CD4-positive, alpha-beta T cell treated with Interleukin-4 for 4 hours (primary cell): Measurements from ENCODE around the gene COL4A3.
"Not testable (repeated sequence)": the region's sequence is repeated elsewhere in the genome, so short reads cannot be mapped to it uniquely, and the experiment has no call there.

Experiments
- DNase-seq: peaks from one replicate; pipeline ENCODE4 v3.0.0-alpha.2; 2020

COL4A3 gene

DNA sequence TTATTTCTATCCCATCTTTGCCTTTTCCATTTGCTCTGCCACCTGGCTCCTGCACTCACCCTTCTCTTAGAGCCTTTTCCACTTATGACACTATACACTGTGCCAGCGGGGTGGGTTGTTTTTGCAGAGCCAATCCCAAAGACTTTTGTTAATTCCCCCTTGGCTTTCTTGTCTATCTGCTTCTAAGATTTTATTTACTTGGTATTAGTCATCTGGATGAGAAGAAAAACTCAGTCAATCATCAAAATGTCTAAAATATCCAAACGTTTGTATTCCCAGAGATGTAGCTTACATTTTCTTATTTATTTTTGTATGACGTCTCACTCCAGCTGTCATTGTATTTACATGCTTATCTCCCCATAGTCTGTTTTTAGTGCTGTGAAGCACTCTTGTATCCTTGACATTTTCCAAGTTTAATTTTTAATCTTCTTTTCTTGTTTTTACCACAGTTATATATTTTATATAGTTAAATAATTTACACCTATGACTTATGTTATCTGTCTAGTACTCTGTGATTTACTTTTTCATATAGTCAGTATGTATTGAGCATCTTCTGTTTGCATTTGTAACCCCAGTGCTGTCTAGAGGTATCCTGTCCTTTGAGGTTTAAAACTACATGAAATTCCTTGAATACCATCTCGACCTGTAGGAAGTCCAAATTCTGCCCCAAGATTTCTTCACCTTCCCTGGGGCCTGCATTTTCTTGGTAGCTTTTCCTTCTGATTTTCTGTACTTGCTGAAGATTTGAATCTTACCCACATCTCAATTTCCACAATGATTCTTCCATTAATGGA is 55.1 kb downstream of the COL4A3 start:
- DNase-seq, result no peak

DNA sequence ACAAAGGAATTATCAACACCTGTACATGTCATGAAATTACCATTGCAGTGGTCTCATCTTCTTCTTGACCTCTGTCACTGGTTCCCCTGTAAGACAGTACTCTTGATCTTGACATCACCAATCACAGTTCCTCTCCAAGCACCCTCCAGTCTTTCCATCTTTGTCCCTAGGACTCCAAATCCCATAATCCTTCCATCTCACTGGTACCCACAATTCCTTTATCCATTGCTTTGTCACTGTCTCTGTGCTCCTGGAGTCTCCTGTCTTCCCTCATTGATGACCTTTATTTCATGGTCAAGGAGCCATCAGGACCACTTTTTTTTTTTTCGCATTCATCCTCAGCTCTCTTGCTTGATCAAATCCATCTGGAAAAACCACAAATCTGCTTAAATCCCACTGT is 56.7 kb downstream of the COL4A3 start:
- DNase-seq, result no peak

DNA sequence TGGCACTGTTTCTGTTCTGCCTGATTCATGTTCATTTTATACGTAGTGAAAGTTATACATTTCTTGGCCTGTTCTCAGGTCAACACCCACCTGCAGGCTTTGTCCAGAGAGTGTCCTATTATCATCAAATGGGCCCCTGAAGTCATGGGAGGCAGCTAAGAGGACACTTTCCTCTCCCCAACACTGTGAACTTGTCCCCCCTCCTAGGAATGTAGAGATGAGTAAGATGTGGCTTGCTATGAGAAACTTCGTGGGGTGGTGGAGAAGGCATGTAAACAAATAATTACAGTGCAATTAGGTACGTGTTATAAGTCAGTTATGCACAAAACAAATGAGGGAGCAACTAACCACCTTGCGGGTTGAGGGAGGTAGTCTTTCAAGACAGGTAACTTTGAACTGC is 57.9 kb downstream of the COL4A3 start:
- DNase-seq, result no peak

DNA sequence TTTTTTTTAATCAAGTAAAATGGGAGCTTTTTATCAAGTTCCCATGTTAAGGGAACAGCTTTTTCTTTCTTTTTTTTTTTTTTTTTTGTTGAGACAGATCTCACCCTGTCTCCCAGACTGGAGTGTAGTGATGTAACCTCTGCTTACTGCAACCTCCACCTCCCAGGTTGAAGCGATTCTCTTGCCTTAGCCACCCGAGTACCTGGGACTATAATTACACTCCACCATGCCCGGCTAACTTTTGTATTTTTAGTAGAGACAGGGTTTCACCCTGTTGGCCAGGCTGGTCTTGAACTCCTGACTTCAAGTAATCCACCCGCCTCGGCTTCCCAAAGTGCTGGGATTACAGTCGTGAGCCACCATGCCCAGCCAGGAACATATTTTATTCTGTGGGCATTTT is 61.2 kb downstream of the COL4A3 start:
- not testable (repeated sequence) for DNase-seq

DNA sequence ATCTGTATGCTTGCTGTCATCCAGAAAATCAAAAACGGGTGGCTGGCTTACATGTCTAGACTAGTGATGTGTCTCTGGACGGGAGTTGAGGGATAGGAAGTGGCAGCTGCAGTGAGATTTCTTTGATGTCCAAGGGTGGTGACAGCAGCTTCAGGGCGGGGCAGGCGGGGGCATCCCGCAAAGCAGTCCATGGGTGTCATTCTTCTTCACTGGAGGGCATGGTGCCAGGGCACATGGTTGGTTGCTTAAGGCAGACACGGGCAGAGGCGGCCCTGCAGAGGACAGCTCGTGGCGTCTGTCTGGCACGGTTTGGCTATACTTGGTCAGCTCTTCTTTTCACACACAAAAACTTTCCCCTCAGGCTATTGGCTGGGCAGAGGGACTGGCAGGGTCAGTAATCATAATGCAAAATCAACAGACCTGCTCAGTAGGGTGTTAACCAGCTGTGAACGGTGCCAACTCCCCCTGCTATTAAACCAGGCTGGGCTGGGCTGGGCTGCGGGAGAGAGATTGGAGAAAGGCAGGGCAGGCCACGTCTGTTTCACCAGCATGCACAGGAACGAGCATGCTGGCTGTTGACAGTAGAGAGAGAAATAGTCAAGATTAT is 63.7 kb downstream of the COL4A3 start:
- DNase-seq, result no peak

DNA sequence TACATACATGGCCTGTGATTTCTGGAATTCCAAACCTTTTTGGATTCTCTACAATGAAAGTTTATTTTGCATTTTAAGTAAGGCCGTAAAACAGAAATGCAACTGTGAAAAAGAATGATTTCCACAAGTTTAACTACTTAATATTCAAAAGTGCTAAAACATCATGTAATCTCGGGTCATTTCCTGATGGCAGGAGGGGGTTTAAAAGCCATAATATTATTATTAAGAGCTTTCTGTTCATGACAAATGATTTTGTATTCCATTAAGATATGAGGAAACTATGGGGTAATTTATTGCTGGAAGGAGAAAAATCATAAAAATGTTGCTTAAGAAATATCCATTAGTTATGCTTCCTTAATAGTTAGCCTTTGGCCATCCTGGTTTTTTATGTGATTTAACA is 65.7 kb downstream of the COL4A3 start:
- DNase-seq, result no peak

DNA sequence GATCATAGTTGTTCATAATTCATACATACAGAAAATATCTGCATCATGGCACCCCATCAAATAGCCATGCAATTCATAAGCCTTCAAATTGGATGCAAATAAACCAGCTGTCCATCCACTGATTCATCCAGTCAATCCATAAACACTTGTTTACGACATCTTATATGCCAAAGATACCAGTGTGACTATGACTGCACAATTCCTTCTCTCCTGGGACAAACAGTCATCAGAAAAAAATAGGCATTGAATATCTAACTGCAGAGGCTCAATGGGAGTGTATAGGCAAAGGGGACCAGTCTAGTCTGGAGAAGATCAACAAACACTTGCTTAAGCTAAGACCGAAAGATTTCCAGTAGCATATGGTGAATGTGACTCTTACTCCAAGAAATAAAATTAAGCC is 70.0 kb downstream of the COL4A3 start:
- no peak for DNase-seq

DNA sequence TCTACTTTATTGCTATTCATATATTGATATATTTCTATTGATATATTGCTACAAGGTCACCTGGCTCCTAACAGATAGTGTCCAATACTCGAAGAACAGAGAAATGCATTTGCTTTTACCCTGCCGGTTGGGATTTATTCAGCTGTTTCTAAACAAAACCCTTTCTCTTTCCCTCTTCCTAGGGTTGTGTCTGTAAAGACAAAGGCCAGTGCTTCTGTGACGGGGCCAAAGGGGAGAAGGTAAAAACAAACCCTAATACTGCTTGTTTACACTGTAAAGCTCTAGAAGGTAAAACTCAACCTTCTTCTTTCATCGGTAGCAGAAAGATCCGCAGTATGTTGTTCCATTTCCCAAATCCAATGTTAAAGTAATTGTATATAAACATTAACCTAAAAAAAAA is 73.4 kb downstream of the COL4A3 start:
- DNase-seq, result no peak

DNA sequence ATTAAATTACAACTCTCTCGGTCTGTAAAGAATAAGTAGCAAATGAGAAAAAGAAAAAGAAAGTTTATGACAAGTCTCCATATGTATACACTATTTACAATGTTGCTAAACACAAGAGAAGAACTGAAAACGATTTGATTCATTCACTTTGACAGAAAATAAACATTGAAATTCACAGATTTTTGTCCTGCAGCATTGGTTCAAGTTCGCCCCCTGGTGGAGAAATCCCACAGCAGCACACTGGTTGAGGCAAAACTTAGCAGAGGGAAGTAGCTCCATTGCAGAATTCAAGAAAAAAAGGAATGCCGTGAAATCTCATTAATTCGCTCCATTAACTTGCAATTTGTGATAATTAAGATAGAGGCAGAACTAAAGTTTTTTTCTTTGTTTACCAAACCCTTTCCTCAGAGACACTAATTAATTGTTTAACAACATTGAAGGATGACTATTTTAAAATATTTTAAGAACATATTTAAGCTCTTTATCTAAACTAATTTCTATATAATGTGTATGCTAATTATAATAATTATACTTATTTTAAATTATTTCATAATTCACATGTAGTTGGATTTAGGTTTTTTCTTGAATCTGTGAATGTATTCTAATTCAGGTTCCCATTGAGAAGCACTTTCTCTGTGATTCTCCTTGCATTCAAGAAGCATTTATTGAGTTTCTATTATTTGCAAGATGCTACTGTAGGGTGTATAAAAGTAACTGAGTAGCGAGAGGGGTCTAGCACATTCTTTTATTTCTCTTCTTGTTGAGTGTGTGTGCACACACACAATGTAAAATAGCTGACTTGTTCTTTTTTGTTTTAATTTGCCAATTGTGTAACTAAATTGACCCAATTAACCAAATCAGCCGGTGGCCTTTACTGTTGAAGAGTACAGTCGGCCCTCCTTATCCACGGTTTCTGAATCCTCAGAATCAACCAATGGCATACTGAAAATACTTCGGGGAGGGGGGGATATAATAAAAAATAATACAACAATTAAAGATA is 74.1 kb downstream of the COL4A3 start:
- peak; percentile 55 for DNase-seq

DNA sequence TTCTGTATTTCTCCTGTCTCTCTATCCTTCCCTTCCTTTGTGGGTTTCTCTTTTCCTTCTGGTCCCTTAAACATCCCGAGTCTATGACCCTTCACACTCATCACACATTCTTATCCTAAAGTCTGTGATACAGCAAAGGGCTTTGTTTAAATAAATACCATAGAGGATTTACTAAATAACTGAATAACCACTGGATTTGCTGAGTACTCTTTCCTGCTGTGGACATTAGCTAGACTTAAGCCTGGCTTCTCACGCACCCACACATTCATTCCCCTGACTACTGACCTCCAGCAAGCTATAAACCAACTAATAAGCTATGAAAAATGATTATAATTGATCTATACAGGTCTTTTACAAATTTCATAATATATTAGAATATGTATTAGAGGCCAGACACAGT is 76.6 kb downstream of the COL4A3 start:
- DNase-seq, result no peak

DNA sequence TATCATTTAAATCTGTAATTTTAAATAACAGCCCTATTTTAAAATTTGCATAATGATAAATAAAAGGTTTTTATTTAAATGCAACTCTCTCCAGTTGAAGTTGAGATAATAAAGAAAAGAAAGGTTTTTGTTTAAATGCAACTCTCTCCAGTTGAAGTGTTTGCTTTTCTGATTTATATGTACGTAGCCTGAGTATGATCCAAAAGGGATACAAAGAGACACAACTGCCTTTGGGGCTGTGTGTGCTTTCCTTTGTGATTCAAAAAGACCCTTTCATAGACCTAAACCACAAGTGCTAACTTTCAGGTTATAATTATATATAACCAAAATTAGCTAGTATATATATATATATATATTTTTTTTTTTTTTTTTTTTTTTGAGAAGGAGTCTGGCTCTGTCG is 84.5 kb downstream of the COL4A3 start:
- no peak for DNase-seq

DNA sequence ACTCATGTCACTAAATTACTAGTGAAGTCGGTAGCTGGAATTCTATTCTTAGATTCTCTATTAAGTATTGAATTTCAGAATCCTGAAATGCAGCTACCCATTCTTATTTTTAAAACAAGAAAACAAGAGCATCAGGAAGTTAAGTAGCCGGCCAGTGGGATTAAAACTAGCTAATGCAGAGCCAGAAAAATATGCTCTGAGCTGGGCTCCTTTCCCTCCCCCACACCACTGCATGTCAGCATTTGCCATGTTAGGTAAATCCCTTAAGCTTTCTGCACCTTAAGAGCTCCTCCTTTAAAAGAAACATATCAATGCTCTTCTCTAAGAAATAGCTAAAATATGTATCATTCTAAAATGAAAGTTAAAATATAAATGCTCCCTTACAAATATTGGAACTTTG is 88.4 kb downstream of the COL4A3 start:
- DNase-seq, result no peak

DNA sequence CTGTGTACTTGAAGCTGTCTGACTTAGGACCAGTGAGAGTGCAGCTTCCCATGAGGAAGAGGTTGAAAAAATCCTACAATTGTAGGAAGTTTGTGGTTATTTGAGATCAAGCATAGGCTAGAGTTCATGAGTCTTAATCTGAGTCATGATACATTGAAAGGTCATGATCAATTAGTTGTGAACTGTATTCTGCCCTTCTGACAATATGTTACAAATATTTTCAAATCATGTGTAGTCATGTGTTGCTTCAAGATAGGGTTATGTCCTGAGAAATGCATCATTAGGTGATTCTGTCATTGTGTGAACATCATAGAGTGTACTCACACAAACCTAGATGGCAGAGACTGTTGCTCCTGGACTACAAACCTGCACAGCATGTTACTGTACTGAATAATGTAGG is 92.2 kb downstream of the COL4A3 start:
- no peak for DNase-seq

DNA sequence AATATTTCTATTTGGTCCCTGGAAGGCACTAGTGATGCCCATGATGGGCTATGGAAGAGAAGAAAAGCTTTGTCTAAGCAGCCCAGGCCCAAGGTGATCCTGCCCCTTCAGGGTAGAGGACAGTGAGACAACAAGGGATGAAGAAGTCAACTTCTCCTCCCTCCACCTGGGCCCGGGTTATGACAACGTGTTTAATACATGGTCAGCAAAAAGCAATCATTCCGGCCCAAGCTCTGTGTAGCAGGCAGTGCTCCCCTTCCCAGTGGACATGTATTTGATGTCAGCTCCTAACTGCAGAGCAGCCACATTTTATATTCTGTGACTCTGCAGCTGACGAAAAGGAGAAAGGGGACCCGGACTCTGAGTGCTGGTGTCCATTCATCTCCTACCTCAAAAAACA is 93.4 kb downstream of the COL4A3 start:
- DNase-seq, result no peak

DNA sequence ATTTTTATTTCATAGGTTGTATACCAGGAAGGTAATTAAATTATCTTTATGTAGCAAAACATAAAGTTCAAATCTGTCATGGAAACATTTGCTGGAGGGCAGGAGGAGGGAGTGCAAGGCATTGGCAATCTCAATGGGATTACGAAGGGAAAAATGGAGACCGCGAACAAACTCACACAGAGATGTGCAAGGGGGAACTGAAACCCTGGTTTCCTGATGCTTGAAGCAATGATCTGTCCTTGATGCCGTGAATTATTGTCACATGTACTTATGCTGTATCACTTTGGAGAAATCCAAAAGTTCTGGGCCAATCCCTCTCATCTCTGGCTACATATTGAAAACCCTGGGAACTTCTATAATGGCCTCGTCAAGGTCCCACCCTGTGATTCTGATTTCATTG is 95.6 kb downstream of the COL4A3 start:
- no peak for DNase-seq

DNA sequence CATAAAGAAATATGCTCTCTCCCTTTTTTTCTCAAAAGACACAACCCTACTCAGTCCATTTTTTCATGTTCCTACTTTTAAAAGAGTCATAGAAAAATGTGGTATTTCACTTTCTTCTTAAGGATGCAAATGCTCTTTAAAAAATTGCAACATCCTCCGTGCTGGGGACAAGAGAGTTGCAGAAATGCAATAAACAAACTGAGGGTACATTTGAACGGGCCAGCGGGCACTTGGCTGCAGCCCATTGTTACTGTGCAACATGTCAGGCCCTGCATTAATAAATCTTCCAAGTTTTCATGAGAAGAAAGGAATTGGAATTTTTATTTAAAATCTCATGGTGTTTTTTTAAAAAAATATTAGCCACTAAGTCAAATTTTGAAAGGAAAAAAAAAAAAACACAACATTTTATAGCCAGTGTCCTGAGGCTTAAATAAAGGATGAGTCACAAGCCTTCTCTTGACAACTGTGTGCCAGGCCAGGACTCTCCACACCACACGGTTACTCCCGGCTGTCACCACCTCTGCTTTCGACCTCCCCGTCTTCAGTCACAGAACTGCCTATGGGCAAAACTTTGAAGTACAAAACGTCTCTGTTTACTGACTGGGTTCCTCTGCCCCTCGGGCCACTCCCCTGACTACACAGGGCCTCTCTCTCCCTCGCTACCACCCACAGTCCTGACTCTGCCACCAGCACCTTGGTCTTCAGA is 103.1 kb downstream of the COL4A3 start:
- DNase-seq, result no peak

DNA sequence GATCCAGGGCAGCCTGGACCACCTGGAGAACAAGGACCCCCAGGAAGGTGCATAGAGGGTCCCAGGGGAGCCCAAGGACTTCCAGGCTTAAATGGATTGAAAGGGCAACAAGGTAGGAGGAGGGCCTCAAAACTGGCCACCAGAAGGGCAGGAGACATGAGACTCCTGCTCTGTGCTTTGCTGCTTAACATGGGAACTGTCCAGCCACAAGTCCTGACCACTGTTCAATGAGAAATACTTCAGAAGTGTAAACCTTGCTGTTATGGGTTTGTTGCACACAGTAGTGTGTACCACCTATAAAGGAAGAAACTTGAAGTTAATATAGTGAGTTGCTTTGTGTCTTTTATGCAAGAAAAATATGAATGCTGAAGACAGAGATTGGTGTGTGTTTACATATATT is 116.5 kb downstream of the COL4A3 start:
- DNase-seq, result no peak

DNA sequence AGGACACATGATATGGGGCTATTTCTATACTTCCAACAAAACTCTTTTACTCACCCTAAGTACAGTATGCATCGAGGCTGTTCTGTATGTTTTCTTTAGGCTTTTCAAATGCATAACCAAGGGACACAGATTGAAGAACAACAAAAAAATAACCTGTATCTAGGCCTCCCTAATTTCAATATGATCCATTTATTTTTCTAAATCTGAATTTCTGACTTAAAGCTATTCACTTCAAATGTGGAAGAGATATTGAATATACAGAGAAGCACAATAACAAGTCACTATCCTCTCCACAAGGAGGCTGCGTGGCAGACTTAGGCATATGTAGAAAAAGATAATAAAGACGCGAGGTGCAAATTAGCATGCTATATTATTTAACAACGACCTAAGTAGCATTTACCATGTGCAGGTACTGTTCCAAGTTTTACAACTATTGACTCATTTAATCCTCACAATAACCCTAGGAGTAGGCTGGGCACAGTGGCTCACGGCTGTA is 121.4 kb downstream of the COL4A3 start:
- DNase-seq, result no peak

DNA sequence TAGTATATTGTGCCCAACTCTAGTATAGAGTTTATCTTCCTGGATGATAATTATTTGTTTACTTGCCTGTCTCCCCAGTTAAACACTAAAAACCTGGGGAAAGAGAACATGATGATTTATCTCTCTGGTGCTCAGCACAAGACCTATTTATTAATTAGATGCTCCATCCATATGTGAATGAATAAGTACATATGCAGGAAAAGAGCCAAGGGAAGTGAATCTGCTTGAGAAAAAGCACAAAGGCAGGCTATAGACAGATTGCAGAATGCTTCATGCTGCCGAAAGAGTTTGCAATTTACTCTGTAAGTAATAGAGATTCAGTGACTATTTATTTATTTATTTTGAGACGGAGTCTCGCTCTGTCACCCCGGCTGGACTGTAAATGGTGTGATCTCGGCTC is 123.3 kb downstream of the COL4A3 start:
- DNase-seq, result no peak

DNA sequence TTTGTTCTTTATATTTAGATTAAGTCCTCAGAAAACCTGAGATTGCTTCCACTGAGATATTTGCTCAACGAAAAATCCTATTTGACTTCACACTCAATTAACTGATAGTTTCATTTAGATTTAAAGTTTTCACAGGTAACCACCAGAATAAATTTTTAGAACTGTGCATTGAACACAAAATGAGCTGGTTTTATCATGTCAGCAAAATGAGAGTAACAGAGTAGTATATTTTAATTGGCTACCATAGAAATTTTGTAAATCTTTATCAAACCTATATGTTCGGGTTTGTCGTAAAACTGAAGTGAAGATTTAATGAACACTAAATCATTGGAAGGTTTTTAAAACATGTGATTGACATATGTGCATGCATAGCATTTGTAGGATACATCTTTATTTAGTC is 127.9 kb downstream of the COL4A3 start:
- no peak for DNase-seq

DNA sequence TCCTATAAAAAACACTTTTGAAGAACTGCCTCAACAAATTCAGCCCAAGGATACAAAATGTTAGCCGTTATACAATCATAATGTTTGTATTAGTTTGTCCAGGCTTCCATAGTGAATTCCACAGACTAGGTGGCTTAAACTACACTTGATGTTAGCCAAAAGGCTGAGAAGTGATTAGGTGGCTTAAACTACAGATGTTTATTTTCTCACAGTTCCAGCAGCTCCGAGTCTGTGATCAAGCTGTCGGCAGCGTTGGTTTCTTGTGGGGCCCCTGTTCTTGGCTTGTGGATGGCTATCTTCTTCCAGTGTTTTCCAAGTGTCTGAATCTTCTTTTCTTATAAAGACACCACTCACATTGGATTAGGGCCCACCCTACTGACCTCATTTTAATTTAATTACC is 129.1 kb downstream of the COL4A3 start:
- no peak for DNase-seq

DNA sequence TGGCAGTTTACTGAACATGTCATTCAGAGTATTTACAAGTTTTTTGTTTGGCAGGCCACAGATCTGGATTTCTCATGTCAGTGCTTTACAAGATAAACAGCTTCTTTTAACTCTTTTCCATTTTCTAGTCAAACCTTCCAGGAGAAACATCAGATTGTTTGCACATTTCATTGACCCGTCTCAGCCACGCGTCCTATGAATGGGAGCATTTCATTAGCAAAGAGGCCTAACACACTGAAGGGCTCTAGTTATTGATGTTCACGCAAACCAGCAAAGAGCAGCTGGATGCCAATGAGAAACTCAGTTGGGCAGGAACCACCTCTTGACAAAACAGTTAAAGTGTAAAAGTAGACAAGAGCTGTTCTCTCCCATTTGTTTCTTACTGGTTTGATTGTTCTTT is 131.4 kb downstream of the COL4A3 start:
- DNase-seq, result no peak
